Peyer's patch (tissue), 4 donors: ENCODE results near the gene POLD1.

Experiments
- POLR2A ChIP-seq, 2 donors: fragments of 450-650 bp; IDR thresholded peaks; one replicate each; pipeline ENCODE4 v1.5.1; 2017; ENCODE audit warnings: antibody characterized with exemption in 2 of 2, mild to moderate bottlenecking in 2 of 2, moderate library complexity in 2 of 2
- TF ChIP-seq, protein P1 (sequence below), 6 experiments: fragments of 450-650 bp in 4 of 6; fragments of 200-600 bp in 2 of 6; sonication (generic) in 1 of 6; IDR thresholded peaks; one replicate each; pipeline ENCODE4 v1.5.1; 2017 to 2019; ENCODE audit warnings: antibody characterized with exemption in 6 of 6, mild to moderate bottlenecking in 3 of 6, moderate library complexity in 1 of 6

DNA sequence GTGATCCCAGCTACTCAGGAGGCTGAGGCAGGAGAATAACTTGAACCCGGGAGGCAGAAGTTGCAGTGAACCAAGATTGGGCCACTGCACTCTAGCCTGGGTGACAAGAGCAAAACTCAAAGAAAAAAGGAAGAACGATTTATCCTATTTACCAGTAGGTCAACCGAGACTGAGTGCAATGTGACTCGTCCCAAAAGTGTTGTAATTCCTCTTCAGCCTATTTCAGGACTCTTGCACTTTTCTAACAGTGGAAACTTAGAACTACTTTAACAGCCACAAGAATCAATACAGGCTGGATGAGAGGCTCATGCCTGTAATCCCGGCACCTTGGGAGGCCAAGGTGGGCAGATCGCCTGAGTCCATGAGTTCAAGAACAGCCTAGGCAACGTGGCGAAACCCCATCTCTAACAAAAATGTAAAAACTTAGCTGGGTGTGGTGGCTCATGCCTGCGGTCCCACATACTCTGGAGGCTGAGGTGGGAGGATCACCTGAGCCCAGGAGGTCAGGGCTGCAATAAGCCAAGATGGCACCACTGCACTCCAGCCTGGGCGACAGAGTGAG, 12.2 kb upstream of the POLD1 start:
- TF ChIP-seq, protein P1, sequence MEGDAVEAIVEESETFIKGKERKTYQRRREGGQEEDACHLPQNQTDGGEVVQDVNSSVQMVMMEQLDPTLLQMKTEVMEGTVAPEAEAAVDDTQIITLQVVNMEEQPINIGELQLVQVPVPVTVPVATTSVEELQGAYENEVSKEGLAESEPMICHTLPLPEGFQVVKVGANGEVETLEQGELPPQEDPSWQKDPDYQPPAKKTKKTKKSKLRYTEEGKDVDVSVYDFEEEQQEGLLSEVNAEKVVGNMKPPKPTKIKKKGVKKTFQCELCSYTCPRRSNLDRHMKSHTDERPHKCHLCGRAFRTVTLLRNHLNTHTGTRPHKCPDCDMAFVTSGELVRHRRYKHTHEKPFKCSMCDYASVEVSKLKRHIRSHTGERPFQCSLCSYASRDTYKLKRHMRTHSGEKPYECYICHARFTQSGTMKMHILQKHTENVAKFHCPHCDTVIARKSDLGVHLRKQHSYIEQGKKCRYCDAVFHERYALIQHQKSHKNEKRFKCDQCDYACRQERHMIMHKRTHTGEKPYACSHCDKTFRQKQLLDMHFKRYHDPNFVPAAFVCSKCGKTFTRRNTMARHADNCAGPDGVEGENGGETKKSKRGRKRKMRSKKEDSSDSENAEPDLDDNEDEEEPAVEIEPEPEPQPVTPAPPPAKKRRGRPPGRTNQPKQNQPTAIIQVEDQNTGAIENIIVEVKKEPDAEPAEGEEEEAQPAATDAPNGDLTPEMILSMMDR (IDR thresholded peaks at IDR 0.05) = no peak
- TF ChIP-seq POLR2A (IDR thresholded peaks at IDR 0.05) = no peak
